Sigmoid colon (tissue), 7 donors: Measurements from ENCODE around the gene SMIM36. TPM values are rescaled to one million over a fixed set of nuclear protein-coding genes. Genes with fewer than 3 reads are reported as not detected.
"Not testable (repeated sequence)": the region's sequence is repeated elsewhere in the genome, so short reads cannot be mapped to it uniquely, and the experiment has no call there.

ENCODE experiments used
- DNase-seq: peaks from one replicate; pipeline ENCODE4 v3.0.0-alpha.2; 2019
- H3K27ac ChIP-seq, 4 donors: fragments of 200-600 bp; sonication (generic); one replicate each; pipeline ENCODE4 v1.5.1; 2016 to 2019; ENCODE audit warnings: mild to moderate bottlenecking in 1 of 4
- H3K27me3 ChIP-seq, 3 donors: fragments of 200-600 bp; sonication (generic); one replicate each; pipeline ENCODE4 v1.5.1; 2019; ENCODE audit warnings: mild to moderate bottlenecking in 1 of 3
- H3K36me3 ChIP-seq, 4 donors: fragments of 200-600 bp; sonication (generic); one replicate each; pipeline ENCODE4 v1.5.1; 2016 to 2019
- H3K4me1 ChIP-seq, 4 donors: fragments of 200-600 bp; sonication (generic); one replicate each; pipeline ENCODE4 v1.5.1; 2017 to 2019
- H3K4me3 ChIP-seq, 4 donors: fragments of 200-600 bp; sonication (generic); one replicate each; pipeline ENCODE4 v1.5.1; 2017 to 2019; ENCODE audit warnings: mild to moderate bottlenecking in 2 of 4, moderate library complexity in 1 of 4
- H3K9me3 ChIP-seq, 4 donors: fragments of 200-600 bp in 3 of 4; sonication (generic) in 3 of 4; one replicate each; pipeline versions ENCODE4 v1.5.1 to v1.6.1; 2013 to 2019
- CTCF ChIP-seq, 4 experiments: fragments of 450-650 bp in 3 of 4; fragments of 200-600 bp in 1 of 4; IDR thresholded peaks; one replicate each; pipeline ENCODE4 v1.5.1; 2016 to 2019; ENCODE audit warnings: antibody characterized with exemption in 4 of 4, mild to moderate bottlenecking in 3 of 4, moderate library complexity in 2 of 4
- EP300 ChIP-seq, 4 donors: sonication (generic); formaldehyde crosslinking; IDR thresholded peaks; one replicate each; pipeline ENCODE4 v1.6.1; 2017; ENCODE audit warnings: antibody characterized with exemption in 4 of 4
- POLR2A ChIP-seq, 2 donors: fragments of 450-650 bp; IDR thresholded peaks; one replicate each; pipeline ENCODE4 v1.6.1; 2016; ENCODE audit warnings: antibody characterized with exemption in 2 of 2, mild to moderate bottlenecking in 2 of 2, moderate library complexity in 2 of 2
- POLR2AphosphoS5 ChIP-seq, 4 donors: sonication (generic); formaldehyde crosslinking; IDR thresholded peaks; one replicate each; pipeline ENCODE4 v1.6.1; 2017; ENCODE audit warnings: antibody characterized with exemption in 4 of 4
- WGBS, 2 donors: extraction: QIAGEN DNeasy Blood & Tissue Kit; methylation state at CpG; one replicate each; pipeline ENCODE4 v1.1.7; 2013; 5-methylcytosine and 5-hydroxymethylcytosine counted together
- intact Hi-C: fragments of 100-400 bp; cut with DNase I; formaldehyde crosslinking; loops from one replicate; pipeline ENCODE4 v1.15.1; 2023
- polyA plus RNA-seq, 3 donors: library from polyadenylated mRNA; stranded (reverse); fragments of 200-250 nt; gene quantifications; one replicate each; pipeline ENCODE4 v1.2.3, GENCODE V29; 2013
- total RNA-seq, 4 donors: library from RNA; depleted of rRNA; stranded (reverse); fragments of >200 nt; gene quantifications; one replicate each; pipeline ENCODE4 v1.1.0, GENCODE V29; 2016
- donor health status: healthy with polysubstance abuse.
- donor health status: Bipolar disorder and iron deficiency.
- donor health status: healthy.

Gene SMIM36
- total and polyA plus RNA-seq, 7 donors: not detected

- no peak for DNase-seq
- no peak overlapping the region for H3K27ac ChIP-seq
- WGBS, 2 donors: 93 to 95% methylated on average over 4 of the region's 4 CpGs
- no peak for TF ChIP-seq POLR2A (IDR thresholded peaks at IDR 0.05)
- TF ChIP-seq CTCF (IDR thresholded peaks at IDR 0.05): no peak
- no peak for TF ChIP-seq POLR2AphosphoS5 (IDR thresholded peaks at IDR 0.05)
- TF ChIP-seq EP300 (IDR thresholded peaks at IDR 0.05): no peak
- H3K36me3 ChIP-seq: peaks cover 16 to 99% (median 48%) of the 10 kb centered on the region in 4 donors
- H3K4me3 ChIP-seq: no peak overlapping the region
- no peaks in the 10 kb centered on the region for H3K9me3 ChIP-seq
- intact Hi-C loops: no loop called here
- H3K27me3 ChIP-seq: no peaks in the 10 kb centered on the region
- H3K4me1 ChIP-seq: no peaks in the 10 kb centered on the region
Measured at GRCh38 chr17:55409030-55409800, 102.0 kb downstream of the SMIM36 start.

- Histone ChIP-seq H3K36me3 (peaks cover 16 to 100% (median 50%) of the 10 kb centered on the region in 4 donors), H3K27me3 (no peaks in the 10 kb centered on the region)
- no peak for DNase-seq
Measured at GRCh38 chr17:55407641-55408566, 103.3 kb downstream of the SMIM36 start.

GRCh38 chr17:55405600-55405999 lies 105.7 kb downstream of the SMIM36 start:
- H3K9me3 ChIP-seq: no peaks in the 10 kb centered on the region
- H3K27ac ChIP-seq: no peak overlapping the region
- TF ChIP-seq POLR2AphosphoS5 (IDR thresholded peaks at IDR 0.05): no peak
- no peak for TF ChIP-seq EP300 (IDR thresholded peaks at IDR 0.05)
- TF ChIP-seq POLR2A (IDR thresholded peaks at IDR 0.05): no peak
- no peak for TF ChIP-seq CTCF (IDR thresholded peaks at IDR 0.05)
- intact Hi-C loops: no loop called here
- DNase-seq: no peak
- no peaks in the 10 kb centered on the region for H3K4me1 ChIP-seq
- peaks cover 18 to 98% (median 42%) of the 10 kb centered on the region in 4 donors for H3K36me3 ChIP-seq
- no peaks in the 10 kb centered on the region for H3K27me3 ChIP-seq
- 95 to 96% methylated on average over 1 of the region's 1 CpG for WGBS, 2 donors
- no peak overlapping the region for H3K4me3 ChIP-seq

More at GRCh38 chr17:55407641-55408566, 103.3 kb downstream of the SMIM36 start:
- 54 to 64% methylated on average over 5 of the region's 5 CpGs for WGBS, 2 donors
- intact Hi-C loops: no loop called here
- H3K4me3 ChIP-seq: no peak overlapping the region
- H3K9me3 ChIP-seq: no peaks in the 10 kb centered on the region
- no peaks in the 10 kb centered on the region for H3K4me1 ChIP-seq
- TF ChIP-seq CTCF (IDR thresholded peaks at IDR 0.05) (no peak), POLR2A (IDR thresholded peaks at IDR 0.05) (no peak), EP300 (IDR thresholded peaks at IDR 0.05) (no peak), POLR2AphosphoS5 (IDR thresholded peaks at IDR 0.05) (no peak)
- H3K27ac ChIP-seq: no peak overlapping the region

- H3K27me3 ChIP-seq, H3K9me3 ChIP-seq, intact Hi-C loops, H3K4me1 ChIP-seq, H3K27ac ChIP-seq, H3K4me3 ChIP-seq, DNase-seq: not testable (repeated sequence)
- 90% methylated on average over 5 of the region's 5 CpGs for WGBS, 2 donors
- peaks cover 12 to 98% (median 31%) of the 10 kb centered on the region in 4 donors for H3K36me3 ChIP-seq
Measured at GRCh38 chr17:55404197-55404596, 107.1 kb downstream of the SMIM36 start.

- intact Hi-C loops: no loop called here
- Histone ChIP-seq H3K4me3 (no peak overlapping the region), H3K27ac (no peak overlapping the region), H3K4me1 (no peaks in the 10 kb centered on the region), H3K27me3 (no peaks in the 10 kb centered on the region), H3K36me3 (peaks cover 8 to 90% (median 24%) of the 10 kb centered on the region in 4 donors), H3K9me3 (no peaks in the 10 kb centered on the region)
- TF ChIP-seq EP300 (IDR thresholded peaks at IDR 0.05) (no peak), POLR2A (IDR thresholded peaks at IDR 0.05) (no peak), POLR2AphosphoS5 (IDR thresholded peaks at IDR 0.05) (no peak), CTCF (IDR thresholded peaks at IDR 0.05) (no peak)
- WGBS, 2 donors: 19 to 76% methylated on average over 4 of the region's 4 CpGs
- no peak for DNase-seq
Measured at GRCh38 chr17:55402374-55402773, 108.9 kb downstream of the SMIM36 start.
